B cell (primary cell): Measurements from ENCODE around the gene IRS1. TPM values are rescaled to one million over a fixed set of nuclear protein-coding genes. Genes with fewer than 3 reads are reported as not detected.

Experiments used
- ATAC-seq: fragments of 200-7000 bp; cut with Tn5 transposase; one replicate; pipeline ENCODE4 v1.10.0; 2021; ENCODE audit warnings: low read depth, mild to moderate bottlenecking, moderate number of reproducible peaks, moderate library complexity
- CTCF ChIA-PET: fragments of 350-600 bp; sonication (Branson Sonifier 250); formaldehyde crosslinking; loops from one replicate; lab custom pipeline; 2021; ENCODE audit warnings: antibody characterized with exemption, inconsistent platforms; lab: Charles Lee
- POLR2A ChIA-PET: fragments of 350-600 bp; sonication (Branson Sonifier 250); formaldehyde crosslinking; loops from one replicate; lab custom pipeline; 2021; ENCODE audit warnings: antibody characterized with exemption; lab: Charles Lee
- DNase-seq: peaks from one replicate; pipeline ENCODE4 v3.0.0; 2013
- H2AFZ ChIP-seq: 2 replicates; pipeline ENCODE4 v1.6.1; 2012; ENCODE audit warnings: mild to moderate bottlenecking, low read depth, low read length; ENCODE audit not compliant: insufficient read depth, poor library complexity, severe bottlenecking
- H3K27ac ChIP-seq, 2 donors: 1 replicate in 1 of 2; 2 replicates in 1 of 2; pipeline ENCODE4 v1.5.1; 2012 to 2013; ENCODE audit warnings: low read length in 2 of 2, mild to moderate bottlenecking in 2 of 2, moderate library complexity in 1 of 2
- H3K27me3 ChIP-seq, 4 experiments: fragments of 200-600 bp in 1 of 4; sonication (generic) in 1 of 4; replicated peaks in 1 of 4; 1 replicate in 2 of 4; 2 replicates in 2 of 4; pipeline versions ENCODE4 v1.6.1 to v1.7.0; 2013 to 2016; ENCODE audit warnings: low read length in 3 of 4, mild to moderate bottlenecking in 2 of 4, mixed read lengths in 1 of 4, moderate library complexity in 1 of 4; ENCODE audit not compliant: insufficient read depth in 4 of 4, control insufficient read depth in 3 of 4; ENCODE audit errors: control extremely low read depth in 1 of 4
- H3K36me3 ChIP-seq, 2 experiments: replicated peaks in 1 of 2; 1 replicate in 1 of 2; 2 replicates in 1 of 2; pipeline versions ENCODE4 v1.6.1 to v1.7.1; 2013; ENCODE audit warnings: low read length in 1 of 2; ENCODE audit not compliant: insufficient read depth in 2 of 2, control insufficient read depth in 1 of 2; ENCODE audit errors: control extremely low read depth in 1 of 2, extremely low read depth in 1 of 2
- H3K4me1 ChIP-seq, 2 donors: fragments of 200-600 bp in 1 of 2; sonication (generic) in 1 of 2; 1 replicate in 1 of 2; 2 replicates in 1 of 2; pipeline versions ENCODE4 v1.5.1 to v1.6.1; 2013 to 2017; ENCODE audit warnings: low read length in 2 of 2; ENCODE audit not compliant: control insufficient read depth in 2 of 2, insufficient read depth in 2 of 2
- H3K4me2 ChIP-seq: replicated peaks from 2 replicates; pipeline ENCODE3; 2012; ENCODE audit warnings: mild to moderate bottlenecking, low read depth, low read length; ENCODE audit not compliant: poor library complexity, severe bottlenecking
- H3K4me3 ChIP-seq, 5 experiments: fragments of 200-600 bp in 1 of 5; sonication (generic) in 1 of 5; 1 replicate in 3 of 5; 2 replicates in 2 of 5; pipeline versions ENCODE4 v1.5.1 to v1.7.0; 2011 to 2016; ENCODE audit warnings: low read length in 4 of 5, mild to moderate bottlenecking in 4 of 5, low read depth in 2 of 5, control low read depth in 1 of 5, moderate library complexity in 1 of 5; ENCODE audit not compliant: insufficient read depth in 1 of 5; ENCODE audit errors: control extremely low read depth in 1 of 5, extremely low read depth in 1 of 5
- H3K79me2 ChIP-seq: fragments of 200-600 bp; sonication (generic); one replicate; pipeline ENCODE4 v1.6.0; 2016; ENCODE audit warnings: low read length; ENCODE audit not compliant: control insufficient read depth, insufficient read depth
- H3K9ac ChIP-seq: fragments of 200-600 bp; sonication (generic); 2 replicates; pipeline ENCODE4 v1.6.1; 2017; ENCODE audit warnings: mild to moderate bottlenecking, low read length, moderate library complexity
- H3K9me3 ChIP-seq, 3 donors: one replicate each; pipeline versions ENCODE4 v1.6.1 to v1.7.1; 2013; ENCODE audit warnings: low read length in 2 of 3; ENCODE audit not compliant: control insufficient read depth in 2 of 3, insufficient read depth in 1 of 3; ENCODE audit errors: control extremely low read depth in 1 of 3
- H4K20me1 ChIP-seq: 2 replicates; pipeline ENCODE4 v1.6.0; 2012; ENCODE audit warnings: mild to moderate bottlenecking, low read length; ENCODE audit not compliant: insufficient read depth, control insufficient read depth, poor library complexity, severe bottlenecking
- H3K27ac Mint-ChIP-seq: one replicate; pipeline ENCODE4 v1.8.0; 2021; ENCODE audit warnings: mixed read lengths
- H3K27me3 Mint-ChIP-seq: one replicate; pipeline ENCODE4 v1.8.0; 2021; ENCODE audit warnings: mixed read lengths
- H3K4me1 Mint-ChIP-seq: one replicate; pipeline ENCODE4 v1.8.0; 2021; ENCODE audit warnings: mixed read lengths
- H3K4me3 Mint-ChIP-seq: one replicate; pipeline ENCODE4 v1.8.0; 2021; ENCODE audit warnings: mixed read lengths
- H3K9me3 Mint-ChIP-seq: one replicate; pipeline ENCODE4 v1.8.0; 2022; ENCODE audit warnings: mixed read lengths; ENCODE audit not compliant: insufficient read depth
- EZH2 ChIP-seq: IDR thresholded peaks from 2 replicates; pipeline ENCODE4 v1.6.1; 2012; ENCODE audit warnings: borderline replicate concordance, low read depth, mild to moderate bottlenecking, moderate library complexity, low read length; ENCODE audit not compliant: insufficient read depth, poor library complexity, severe bottlenecking
- WGBS: methylation state at CpG from one replicate; pipeline ENCODE4 v1.1.5; 2013; ENCODE audit warnings: missing lambda C conversion rate; ENCODE audit not compliant: insufficient coverage; 5-methylcytosine and 5-hydroxymethylcytosine counted together
- intact Hi-C: fragments of 100-400 bp; cut with micrococcal nuclease; formaldehyde crosslinking; loops from one replicate; pipeline ENCODE4 v1.10.0; 2022
- polyA plus RNA-seq: library from polyadenylated mRNA; depleted of rRNA; stranded (reverse); fragments of >200 nt; gene quantifications from 2 replicates; pipeline ENCODE4 v1.2.3, GENCODE V29; 2012
- total RNA-seq, 2 donors: library from RNA; stranded (reverse); fragments of 120-200 nt in 1 of 2; gene quantifications; 1 replicate in 1 of 2; 2 replicates in 1 of 2; pipeline versions ENCODE4 v1.2.3 to v1.2.4, GENCODE V29; 2013 to 2022
- TF ChIP-seq, protein P1 (sequence below): fragments of 200-600 bp; IDR thresholded peaks from one replicate; pipeline ENCODE4 v1.8.0; 2022; ENCODE audit warnings: antibody characterized with exemption, mild to moderate bottlenecking

Gene IRS1
- total and polyA plus RNA-seq, 2 donors (not counting 1 experiment from before 2014, with no cell fraction given), result 3.8 to 11.9 TPM

GRCh38 chr2:226825056-226825455 is 25.4 kb upstream of the IRS1 start:
- no peak overlapping the region for H3K9ac ChIP-seq
- ChIA-PET CTCF (interaction anchor here (1.3 to 2.6 kb wide), 4 partner anchors 10 to 161 kb away, joined by 3 to 10 read pairs (median 4); partner anchors contain the start of gene IRS1), POLR2A (no interaction called here)
- H4K20me1 ChIP-seq, result no peaks in the 10 kb centered on the region
- H3K27ac ChIP-seq, result no peak overlapping the region
- Mint-ChIP-seq H3K9me3 (peaks cover 4% of the 10 kb centered on the region), H3K4me3 (no peak overlapping the region), H3K27me3 (no peaks in the 10 kb centered on the region), H3K27ac (no peak overlapping the region), H3K4me1 (peaks cover 12% of the 10 kb centered on the region)
- TF ChIP-seq EZH2, result no peak
- TF ChIP-seq, protein P1, sequence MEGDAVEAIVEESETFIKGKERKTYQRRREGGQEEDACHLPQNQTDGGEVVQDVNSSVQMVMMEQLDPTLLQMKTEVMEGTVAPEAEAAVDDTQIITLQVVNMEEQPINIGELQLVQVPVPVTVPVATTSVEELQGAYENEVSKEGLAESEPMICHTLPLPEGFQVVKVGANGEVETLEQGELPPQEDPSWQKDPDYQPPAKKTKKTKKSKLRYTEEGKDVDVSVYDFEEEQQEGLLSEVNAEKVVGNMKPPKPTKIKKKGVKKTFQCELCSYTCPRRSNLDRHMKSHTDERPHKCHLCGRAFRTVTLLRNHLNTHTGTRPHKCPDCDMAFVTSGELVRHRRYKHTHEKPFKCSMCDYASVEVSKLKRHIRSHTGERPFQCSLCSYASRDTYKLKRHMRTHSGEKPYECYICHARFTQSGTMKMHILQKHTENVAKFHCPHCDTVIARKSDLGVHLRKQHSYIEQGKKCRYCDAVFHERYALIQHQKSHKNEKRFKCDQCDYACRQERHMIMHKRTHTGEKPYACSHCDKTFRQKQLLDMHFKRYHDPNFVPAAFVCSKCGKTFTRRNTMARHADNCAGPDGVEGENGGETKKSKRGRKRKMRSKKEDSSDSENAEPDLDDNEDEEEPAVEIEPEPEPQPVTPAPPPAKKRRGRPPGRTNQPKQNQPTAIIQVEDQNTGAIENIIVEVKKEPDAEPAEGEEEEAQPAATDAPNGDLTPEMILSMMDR, result no peak
- H2AFZ ChIP-seq, result no peak overlapping the region
- H3K27me3 ChIP-seq, result no peaks in the 10 kb centered on the region
- no peak overlapping the region for H3K4me3 ChIP-seq
- H3K79me2 ChIP-seq, result no peaks in the 10 kb centered on the region
- no peaks in the 10 kb centered on the region for H3K36me3 ChIP-seq
- ATAC-seq, result no peak
- no peaks in the 10 kb centered on the region for H3K4me1 ChIP-seq
- DNase-seq, result no peak
- H3K4me2 ChIP-seq, result no peak overlapping the region
- intact Hi-C loops, result no loop called here
- WGBS, result no CpG with 5 or more reads among the region's 2 CpGs
- no peaks in the 10 kb centered on the region for H3K9me3 ChIP-seq

- H3K9me3 Mint-ChIP-seq, result peaks cover 4% of the 10 kb centered on the region
- Histone ChIP-seq H3K9me3 (no peaks in the 10 kb centered on the region), H3K27me3 (no peaks in the 10 kb centered on the region), H2AFZ (no peak overlapping the region), H3K4me1 (no peaks in the 10 kb centered on the region), H4K20me1 (no peaks in the 10 kb centered on the region), H3K27ac (no peak overlapping the region), H3K79me2 (no peaks in the 10 kb centered on the region), H3K4me3 (no peak overlapping the region), H3K4me2 (no peak overlapping the region), H3K36me3 (no peaks in the 10 kb centered on the region), H3K9ac (no peak overlapping the region)
- ChIA-PET POLR2A (no interaction called here), CTCF (no interaction called here)
- TF ChIP-seq, protein P1, result no peak
- no peak for TF ChIP-seq EZH2
- WGBS, result no CpG with 5 or more reads among the region's 3 CpGs
- H3K4me1 Mint-ChIP-seq, result no peaks in the 10 kb centered on the region
- no peak for ATAC-seq
- no peak for DNase-seq
- no peak overlapping the region for H3K27ac Mint-ChIP-seq
- intact Hi-C loops, result no loop called here
- H3K4me3 Mint-ChIP-seq, result no peak overlapping the region
- H3K27me3 Mint-ChIP-seq, result peaks cover 3% of the 10 kb centered on the region
Measured at GRCh38 chr2:226818930-226819329, 19.3 kb upstream of the IRS1 start.
